ENCODE results near the gene SPATA2.
A peak's percentile ranks its signal among the peaks of the same experiment; 100 is the strongest.
"Not testable (repeated sequence)": the region's sequence is repeated elsewhere in the genome, so short reads cannot be mapped to it uniquely, and the experiment has no call there.

Gene SPATA2, protein sequence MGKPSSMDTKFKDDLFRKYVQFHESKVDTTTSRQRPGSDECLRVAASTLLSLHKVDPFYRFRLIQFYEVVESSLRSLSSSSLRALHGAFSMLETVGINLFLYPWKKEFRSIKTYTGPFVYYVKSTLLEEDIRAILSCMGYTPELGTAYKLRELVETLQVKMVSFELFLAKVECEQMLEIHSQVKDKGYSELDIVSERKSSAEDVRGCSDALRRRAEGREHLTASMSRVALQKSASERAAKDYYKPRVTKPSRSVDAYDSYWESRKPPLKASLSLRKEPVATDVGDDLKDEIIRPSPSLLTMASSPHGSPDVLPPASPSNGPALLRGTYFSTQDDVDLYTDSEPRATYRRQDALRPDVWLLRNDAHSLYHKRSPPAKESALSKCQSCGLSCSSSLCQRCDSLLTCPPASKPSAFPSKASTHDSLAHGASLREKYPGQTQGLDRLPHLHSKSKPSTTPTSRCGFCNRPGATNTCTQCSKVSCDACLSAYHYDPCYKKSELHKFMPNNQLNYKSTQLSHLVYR

DNA sequence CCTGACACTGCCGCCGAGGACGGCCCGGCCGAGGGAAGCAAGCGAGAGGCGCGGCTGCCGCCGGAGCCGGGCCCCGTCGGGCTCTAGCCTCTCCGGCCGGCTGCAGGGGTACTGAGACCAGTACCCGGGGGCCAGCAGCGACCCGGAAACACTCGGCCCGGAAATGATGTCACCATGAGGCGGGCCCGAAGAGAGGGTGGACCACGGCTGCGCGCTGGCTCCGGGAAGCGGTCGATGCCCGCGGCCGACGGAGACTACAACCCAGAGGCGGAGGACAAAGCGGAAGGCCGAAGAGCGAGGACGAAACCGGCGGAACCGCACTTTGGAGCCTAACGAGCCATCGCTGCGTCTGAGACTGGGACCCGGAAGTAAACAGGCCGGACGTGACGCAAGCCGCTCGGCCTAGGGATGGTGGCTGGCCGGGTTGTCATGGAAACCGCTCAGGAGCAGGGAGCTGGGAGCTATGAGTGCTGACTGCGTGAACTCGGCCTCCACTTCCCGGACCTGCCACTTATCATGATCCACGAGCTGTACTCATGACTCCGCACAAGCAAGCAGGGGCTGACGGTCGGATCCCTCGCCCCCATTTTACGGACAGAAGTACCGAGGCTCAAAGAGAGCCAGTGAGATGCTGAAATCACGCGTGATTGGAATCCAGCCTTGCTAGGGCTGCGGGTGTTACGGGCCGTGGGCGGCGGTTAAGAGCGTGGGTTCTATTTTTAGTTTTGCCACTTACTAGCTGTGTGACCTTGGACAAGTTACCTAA, at the start of gene SPATA2:
Gene SPATA2, minus strand, starts transcription at position 150 of the 766 bp plus-strand sequence. CDS start 7,039 bp downstream, outside the sequence.
- H3K9me3 ChIP-seq (ENCODE audit: severe bottlenecking) = no peaks in the 10 kb centered on the region
- peaks cover 11% of the 10 kb centered on the region for H3K36me3 ChIP-seq
- H3K27ac ChIP-seq = peak within 1 kb of the TSS; percentile 100
- TF ChIP-seq, protein P1, sequence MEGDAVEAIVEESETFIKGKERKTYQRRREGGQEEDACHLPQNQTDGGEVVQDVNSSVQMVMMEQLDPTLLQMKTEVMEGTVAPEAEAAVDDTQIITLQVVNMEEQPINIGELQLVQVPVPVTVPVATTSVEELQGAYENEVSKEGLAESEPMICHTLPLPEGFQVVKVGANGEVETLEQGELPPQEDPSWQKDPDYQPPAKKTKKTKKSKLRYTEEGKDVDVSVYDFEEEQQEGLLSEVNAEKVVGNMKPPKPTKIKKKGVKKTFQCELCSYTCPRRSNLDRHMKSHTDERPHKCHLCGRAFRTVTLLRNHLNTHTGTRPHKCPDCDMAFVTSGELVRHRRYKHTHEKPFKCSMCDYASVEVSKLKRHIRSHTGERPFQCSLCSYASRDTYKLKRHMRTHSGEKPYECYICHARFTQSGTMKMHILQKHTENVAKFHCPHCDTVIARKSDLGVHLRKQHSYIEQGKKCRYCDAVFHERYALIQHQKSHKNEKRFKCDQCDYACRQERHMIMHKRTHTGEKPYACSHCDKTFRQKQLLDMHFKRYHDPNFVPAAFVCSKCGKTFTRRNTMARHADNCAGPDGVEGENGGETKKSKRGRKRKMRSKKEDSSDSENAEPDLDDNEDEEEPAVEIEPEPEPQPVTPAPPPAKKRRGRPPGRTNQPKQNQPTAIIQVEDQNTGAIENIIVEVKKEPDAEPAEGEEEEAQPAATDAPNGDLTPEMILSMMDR (IDR thresholded peaks at IDR 0.05; ENCODE audit: low read depth, low read length) = no peak
- H3K4me3 ChIP-seq (ENCODE audit: low read depth, low read length) = peak within 1 kb of the TSS; percentile 80
- DNase-seq = peak; percentile 95
- H3K27me3 ChIP-seq (ENCODE audit: insufficient read depth, low read depth, severe bottlenecking) = no peaks in the 10 kb centered on the region

DNA sequence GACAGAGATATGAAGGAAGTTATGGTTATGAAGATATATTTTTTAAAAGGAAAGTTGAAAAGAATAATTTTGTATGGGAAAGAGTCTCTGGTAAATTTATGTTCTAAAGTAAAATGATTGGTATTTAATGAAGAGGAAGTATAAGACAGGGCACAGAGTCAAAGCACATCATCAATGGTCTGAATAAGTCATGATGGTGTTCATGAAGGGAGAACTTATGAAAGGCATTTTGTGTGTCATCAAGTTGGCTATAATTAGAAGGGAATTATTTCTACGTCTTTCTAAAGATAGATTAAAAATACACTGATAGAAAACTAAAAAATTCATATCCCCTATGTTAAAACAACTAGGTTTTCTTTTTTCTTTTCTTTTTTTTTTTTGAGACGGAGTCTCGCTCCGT, 46.1 kb upstream of the SPATA2 start:
- no peak overlapping the region for H3K4me3 ChIP-seq (ENCODE audit: low read depth, low read length)
- H3K36me3 ChIP-seq = peaks cover 4% of the 10 kb centered on the region
- DNase-seq = no peak
- no peak overlapping the region for H3K27ac ChIP-seq
- no peaks in the 10 kb centered on the region for H3K27me3 ChIP-seq (ENCODE audit: insufficient read depth, low read depth, severe bottlenecking)
- TF ChIP-seq, protein P1 (IDR thresholded peaks at IDR 0.05; ENCODE audit: low read depth, low read length) = no peak
- no peaks in the 10 kb centered on the region for H3K9me3 ChIP-seq (ENCODE audit: severe bottlenecking)

DNA sequence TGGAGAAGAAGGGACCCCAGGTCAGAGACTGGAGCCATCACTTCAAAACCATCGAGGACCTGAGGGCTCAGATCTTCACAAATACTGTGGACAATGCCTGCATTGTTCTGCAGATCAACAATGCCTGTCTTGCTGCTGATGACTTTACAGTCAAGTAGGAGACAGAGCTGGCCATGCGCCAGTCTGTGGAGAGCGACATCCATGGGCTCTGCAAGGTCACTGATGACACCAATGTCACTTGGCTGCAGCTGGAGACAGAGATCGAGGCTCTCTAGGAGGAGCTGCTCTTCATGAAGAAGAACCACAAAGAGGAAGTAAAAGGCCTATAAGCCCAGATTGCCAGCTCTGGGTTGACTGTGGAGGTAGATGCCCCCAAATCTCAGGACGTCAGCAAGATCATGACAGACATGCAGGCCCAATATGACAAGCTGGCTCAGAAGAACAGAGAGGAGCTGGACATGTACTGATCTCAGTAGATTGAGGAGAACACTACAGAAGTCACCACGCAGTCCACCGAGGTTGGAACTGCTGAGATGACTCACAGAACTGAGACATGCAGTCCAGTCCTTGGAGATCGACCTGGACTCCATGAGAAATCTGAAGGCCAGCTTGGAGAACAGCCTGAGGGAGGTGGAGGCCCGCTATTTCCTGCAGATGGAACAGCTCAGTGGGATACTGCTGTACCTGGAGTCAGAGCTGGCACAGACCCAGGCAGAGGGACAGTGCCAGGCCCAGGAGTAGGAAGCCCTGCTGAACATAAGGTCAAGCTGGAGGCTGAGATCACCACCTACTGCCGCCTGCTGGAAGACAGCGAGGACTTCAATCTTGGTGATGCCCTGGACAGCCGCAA, 42.0 kb upstream of the SPATA2 start:
- H3K36me3 ChIP-seq = peaks cover 38% of the 10 kb centered on the region
- peak; percentile 22 for DNase-seq

DNA sequence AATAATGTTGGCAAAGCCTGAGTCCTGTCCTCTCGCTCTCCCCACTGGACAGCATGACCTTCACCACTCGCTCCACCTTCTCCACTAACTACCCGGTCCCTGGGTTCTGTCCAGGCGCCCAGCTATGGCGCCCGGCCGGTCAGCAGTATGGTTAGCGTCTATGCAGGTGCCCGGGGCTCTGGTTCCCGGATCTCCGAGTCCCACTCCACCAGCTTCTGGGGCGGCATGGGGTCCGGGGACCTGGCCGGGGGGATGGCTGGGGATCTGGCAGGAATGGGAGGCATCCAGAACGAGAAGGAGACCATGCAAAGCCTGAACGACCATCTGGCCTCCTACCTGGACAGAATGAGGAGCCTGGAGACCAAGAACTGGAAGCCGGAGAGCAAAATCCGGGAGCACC, 41.4 kb upstream of the SPATA2 start:
- TF ChIP-seq, protein P1 (IDR thresholded peaks at IDR 0.05; ENCODE audit: low read depth, low read length) = no peak
- Histone ChIP-seq H3K4me3 (ENCODE audit: low read depth, low read length) (no peak overlapping the region), H3K27me3 (ENCODE audit: insufficient read depth, low read depth, severe bottlenecking) (no peaks in the 10 kb centered on the region), H3K9me3 (ENCODE audit: severe bottlenecking) (no peaks in the 10 kb centered on the region), H3K27ac (no peak overlapping the region), H3K36me3 (peaks cover 44% of the 10 kb centered on the region)
- DNase-seq = no peak

More for the DNA sequence above, 42.0 kb upstream of the SPATA2 start:
- not testable (repeated sequence) for H3K27me3 ChIP-seq (ENCODE audit: insufficient read depth, low read depth, severe bottlenecking); H3K27ac ChIP-seq; H3K4me3 ChIP-seq (ENCODE audit: low read depth, low read length); H3K9me3 ChIP-seq (ENCODE audit: severe bottlenecking)
- TF ChIP-seq, protein P1 (IDR thresholded peaks at IDR 0.05; ENCODE audit: low read depth, low read length) = peak; percentile 17; the same call in 1 of the 2 replicates

DNA sequence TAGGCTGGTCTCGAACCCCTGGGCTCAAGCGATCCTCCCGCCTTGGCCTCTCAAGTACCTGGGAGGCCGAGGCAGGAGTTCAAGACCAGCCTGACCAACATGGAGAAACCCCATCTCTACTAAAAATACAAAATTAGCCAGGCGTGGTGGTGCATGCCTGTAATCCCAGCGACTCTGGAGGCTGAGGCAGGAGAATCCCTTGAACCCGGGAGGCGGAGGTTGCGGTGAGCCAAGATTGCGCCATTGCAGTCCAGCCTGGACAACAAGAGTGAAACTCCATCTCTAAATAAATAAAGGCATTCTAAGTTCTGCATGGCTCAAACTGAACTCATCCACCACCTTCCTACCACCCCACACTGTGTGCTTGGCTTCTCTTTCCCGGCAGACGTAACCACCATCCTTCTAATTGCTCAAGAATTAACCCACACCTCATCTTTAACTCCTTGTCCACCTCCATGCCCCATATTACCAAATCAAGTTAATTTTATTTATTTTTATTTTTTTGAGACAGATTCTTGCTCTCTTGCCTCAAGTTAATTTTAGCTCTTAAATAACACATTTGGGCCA, 40.6 kb upstream of the SPATA2 start:
- H3K4me3 ChIP-seq (ENCODE audit: low read depth, low read length); H3K9me3 ChIP-seq (ENCODE audit: severe bottlenecking); H3K27me3 ChIP-seq (ENCODE audit: insufficient read depth, low read depth, severe bottlenecking); H3K27ac ChIP-seq; DNase-seq: not testable (repeated sequence)
- peaks cover 50% of the 10 kb centered on the region for H3K36me3 ChIP-seq

All from WERI-Rb-1 (cell line).